SIG-M5 treated with dmso at 0.1 percent for 504 hours (cell line): ENCODE results near the gene GPR83.
"Not testable (repeated sequence)": the region's sequence is repeated elsewhere in the genome, so short reads cannot be mapped to it uniquely, and the experiment has no call there.

ENCODE experiments used
- DNase-seq: peaks from one replicate; lab custom pipeline; 2025; ENCODE audit not compliant: unreplicated experiment; lab: John Stamatoyannopoulos, UW

Gene GPR83

DNA sequence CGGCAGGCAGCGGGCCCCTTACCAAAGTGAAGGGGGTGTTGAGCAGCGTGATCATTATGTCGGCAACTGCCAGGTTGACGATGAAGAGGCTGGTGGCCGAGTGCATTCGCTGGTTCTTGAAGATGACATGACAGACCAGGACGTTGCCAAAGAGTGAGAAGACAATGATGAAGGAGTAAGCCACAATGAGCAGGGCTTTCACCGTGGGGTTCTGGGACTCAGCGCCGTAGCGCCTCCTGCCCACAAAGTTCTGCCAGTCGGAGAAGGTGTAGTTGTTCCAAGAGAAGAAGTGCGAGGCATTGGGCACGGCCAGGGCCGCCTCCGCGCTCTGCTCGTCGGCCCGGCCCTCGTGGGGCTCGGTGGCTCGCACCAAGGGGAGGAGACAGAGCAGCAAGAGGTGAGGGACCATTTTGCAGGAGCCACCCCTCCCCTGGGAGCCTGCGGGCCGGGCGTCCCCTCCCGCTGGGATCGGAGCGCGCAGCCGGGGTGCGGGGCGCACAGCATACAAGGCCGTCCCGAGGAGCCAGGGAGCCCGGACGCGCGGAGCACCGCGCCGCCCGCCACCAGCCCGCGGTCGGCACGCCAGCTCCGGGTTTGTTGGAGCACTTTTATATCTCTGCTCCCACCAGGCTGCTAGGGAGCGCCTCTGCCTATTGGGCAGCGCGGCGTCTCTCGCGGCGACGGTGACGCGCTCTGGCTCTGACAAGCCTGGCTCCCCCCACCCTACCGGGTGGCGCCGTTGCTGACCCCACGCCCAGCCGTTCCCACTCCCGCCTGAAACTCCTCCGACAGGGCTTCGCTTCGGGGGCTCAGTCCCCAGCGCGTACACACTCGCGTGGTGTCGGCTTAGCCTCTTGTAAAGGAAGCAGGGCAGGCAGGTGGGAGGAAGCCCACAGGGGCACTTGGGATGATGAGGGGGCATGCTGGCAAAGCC, at the start of gene GPR83:
GPR83 (minus strand) TSS at position 581 of the 934 bp plus-strand sequence; CDS start at position 409, 172 bp downstream.
- no peak for DNase-seq

DNA sequence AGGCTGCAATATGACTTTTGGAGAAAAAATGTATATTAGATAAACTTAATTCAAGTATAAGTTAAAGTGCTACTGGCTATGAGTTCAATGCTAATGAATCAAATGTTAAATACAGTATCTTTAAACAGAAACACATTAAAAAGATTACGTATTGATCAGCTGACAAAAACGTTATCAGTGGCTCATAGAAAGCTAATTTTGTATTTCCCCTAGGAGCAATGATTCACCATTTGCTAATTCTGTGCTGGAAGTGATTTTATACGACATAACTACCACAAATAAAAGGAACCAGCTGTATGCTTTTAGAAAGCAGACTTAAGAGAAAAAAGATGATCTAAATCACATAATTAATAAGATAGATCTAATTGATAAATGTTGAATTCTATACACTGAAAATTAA, 48.8 kb upstream of the GPR83 start:
- DNase-seq = no peak

DNA sequence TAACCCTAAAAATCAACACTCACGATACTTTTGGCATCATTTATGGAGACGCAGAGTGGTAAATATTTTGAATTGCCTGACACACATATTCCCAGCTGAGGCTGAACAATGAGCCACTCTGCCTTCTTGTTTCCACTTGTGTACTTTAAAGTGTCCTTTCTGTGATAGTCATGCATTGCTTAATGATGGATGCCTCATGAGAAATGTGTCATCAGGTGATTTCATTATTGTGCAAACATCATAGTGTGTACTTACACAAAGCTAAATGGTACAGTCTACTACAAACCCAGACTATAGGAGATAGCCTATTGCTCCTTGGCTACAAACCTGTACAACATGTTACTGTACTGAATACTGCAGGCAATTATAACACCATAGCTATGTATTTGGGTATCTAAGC, 48.2 kb upstream of the GPR83 start:
- peak; percentile 25 for DNase-seq

DNA sequence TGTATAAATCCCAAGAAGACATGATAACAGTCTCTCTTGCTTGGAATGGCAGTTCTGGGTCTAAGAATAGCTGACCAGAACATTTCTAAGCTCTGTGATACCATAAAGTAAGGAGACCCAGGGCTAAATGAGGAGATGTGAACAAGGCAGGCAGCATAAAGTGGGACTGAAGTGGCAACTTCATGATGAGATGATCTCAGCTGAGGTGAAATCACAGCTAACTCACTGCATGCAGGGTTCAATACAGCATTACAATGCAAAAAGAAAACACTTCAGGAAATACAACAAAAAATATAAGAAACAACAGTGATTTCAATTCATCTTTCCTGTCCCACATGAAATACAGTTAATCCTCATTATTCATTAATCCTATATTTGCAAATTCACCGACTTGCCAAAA, 47.8 kb upstream of the GPR83 start:
- DNase-seq = no peak

DNA sequence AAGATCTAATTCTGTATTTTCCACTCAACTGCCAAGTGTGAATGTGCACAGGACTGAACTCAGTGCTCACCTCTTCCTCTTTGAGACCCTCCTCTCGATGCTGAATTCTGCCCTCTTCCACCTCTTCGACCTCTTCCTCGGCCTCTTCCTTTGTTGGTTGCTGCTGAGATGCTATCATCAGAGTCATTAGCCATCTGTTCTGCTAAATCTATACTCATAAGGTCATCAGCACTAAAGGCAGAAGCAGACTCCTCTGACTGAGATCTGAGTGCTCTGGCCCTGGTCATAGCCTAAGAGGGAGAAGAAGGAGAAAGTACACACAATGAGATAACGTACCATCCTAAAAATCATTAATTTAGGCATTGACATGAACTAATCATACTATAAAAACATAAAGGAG, 45.9 kb upstream of the GPR83 start:
- no peak for DNase-seq

DNA sequence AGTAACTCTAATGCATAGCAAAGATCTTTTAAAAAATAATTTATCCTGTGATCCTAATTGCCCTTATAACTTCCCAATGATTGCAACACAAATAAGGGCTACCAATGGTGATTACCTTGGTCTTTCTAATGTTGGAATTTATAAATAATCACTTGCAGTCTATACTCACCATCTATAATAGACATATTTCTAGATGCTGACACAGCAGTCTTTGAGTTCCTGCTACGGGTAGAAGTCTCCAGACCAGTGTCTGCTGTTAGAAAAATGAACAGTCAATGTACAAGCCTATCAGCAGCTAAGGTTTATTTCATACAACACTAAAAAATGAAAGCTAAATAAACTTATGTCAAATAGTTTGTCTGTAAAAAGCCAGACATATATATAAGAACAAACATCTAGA, 44.4 kb upstream of the GPR83 start:
- no peak for DNase-seq

DNA sequence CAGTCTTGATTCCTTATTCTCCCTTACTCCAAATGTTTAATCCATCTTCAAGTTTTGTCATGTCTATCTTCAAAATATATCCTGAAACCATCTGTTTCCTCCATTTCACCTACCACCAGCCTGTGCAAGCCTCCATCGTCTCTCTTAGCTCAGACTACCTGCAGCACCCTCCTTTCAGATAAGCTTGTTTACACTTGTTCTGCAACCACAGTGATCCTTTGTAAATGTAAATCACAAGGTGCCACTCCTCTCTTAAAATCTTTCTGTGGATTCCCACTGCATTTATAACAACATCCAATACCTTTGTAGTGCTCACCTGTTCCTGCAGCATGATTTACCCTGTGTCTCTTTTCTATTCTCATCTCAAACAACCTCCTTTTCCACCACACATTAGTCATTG, 31.8 kb upstream of the GPR83 start:
- no peak for DNase-seq

DNA sequence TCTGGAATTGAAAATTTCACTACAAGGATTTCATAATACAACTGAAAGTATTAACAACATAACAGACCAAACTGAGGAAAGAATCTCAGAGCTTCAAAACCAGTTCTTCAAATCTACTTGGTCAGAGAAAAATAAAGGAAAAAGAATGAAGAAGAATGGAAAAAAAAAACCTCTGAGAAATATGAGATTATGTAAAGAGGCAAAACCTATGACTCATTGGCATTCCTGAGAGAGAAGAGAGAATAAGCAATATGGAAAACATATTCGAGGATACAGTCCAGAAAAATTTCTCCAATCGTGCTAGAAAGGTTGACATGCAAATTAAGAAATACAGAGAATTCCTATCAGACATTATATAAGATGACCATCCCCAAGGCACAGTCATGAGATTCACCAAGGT, 23.4 kb upstream of the GPR83 start:
- no peak for DNase-seq

DNA sequence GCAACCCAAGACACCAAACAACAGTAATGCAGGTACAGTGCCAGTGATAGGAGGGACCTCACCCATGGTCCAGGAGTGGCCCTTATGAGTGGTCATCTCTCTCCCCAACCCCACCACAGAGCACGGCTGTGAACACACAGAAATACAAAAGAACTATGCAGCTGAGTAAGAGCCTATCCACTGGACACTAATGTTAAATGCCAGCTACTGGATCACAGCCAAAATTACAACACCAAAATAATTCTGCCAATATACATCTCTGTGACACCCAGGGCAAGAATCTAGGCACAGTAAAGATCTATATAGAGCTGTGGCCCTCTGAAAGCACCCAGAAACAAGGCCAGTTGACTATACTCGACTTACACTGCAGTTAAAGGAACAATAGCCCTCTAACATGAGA, 22.8 kb upstream of the GPR83 start:
- no peak for DNase-seq

DNA sequence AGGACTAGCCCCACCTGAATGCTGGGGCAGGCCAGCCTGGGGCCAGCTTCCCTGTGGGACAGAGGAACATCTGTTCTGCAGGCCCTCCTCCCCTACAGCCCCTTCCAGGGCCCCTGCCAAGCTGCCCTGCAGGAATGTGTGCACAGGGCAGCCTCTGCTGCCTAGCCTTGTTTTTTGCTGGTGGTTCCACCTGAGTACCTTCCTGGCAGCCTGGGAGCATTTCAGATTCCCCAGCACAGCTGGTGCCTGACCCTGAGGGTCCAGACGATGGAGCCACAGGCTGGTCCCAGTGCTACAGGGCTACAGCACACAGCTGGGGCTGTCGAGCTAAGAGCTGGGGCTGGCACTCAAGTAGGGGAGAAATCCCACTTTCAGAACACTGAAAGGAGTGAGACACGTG, 22.3 kb upstream of the GPR83 start:
- DNase-seq = no peak

DNA sequence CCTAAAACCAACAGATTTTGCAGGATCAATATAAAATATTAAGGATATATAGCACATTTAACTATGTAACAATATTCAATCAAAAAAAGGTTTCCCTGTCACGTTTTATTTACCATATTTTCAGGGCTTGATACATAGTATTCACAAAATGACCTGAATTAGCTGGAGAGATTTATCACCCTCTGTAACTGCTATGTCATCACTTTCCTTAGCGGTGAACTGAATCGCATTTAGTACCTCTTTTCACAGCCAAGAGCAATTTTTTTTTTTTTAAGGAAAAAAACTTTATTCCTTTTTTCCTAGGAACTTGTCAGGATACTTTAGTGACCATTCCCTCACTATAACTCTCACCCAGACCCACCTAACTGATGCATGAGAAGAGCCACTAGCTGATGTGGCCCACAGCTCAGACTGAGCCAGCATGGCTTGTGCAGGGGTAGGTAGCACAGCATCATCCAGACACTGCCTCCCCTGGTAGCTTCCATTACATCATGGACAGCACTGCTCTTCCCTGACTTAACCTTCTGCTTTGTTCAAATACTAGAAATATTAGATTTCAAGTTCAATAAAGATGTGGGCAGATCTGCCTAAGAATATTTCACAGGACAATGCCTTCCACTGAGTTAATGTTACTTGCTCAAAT, 17.0 kb upstream of the GPR83 start:
- DNase-seq = no peak

DNA sequence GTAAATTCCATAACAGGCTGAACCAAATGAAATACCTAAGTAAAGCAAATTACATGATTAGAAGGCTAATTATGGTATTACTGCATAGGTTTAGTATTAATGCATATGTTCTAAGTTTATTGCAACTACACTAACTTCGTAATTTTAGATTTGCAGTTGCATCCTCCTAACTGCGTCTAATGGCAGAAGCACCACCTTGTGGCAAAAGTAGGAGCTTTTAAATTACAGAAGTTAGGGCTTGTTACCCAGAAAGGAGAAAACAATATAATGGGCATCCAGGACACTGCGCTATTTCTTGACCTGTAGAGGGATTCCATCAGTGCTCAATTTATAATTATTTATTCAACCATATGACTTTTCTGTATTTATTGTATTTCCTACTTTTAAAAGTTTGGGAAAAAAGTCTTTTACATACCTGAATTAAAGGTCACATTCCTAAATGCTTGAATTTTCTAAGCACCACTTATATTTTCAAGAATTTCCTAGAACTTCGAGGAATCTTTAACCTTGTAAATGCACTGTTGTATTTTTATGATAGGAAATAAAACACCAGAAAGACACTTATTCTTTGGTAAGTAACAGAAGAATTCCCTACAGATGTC, 16.3 kb upstream of the GPR83 start:
- peak; percentile 22 for DNase-seq

DNA sequence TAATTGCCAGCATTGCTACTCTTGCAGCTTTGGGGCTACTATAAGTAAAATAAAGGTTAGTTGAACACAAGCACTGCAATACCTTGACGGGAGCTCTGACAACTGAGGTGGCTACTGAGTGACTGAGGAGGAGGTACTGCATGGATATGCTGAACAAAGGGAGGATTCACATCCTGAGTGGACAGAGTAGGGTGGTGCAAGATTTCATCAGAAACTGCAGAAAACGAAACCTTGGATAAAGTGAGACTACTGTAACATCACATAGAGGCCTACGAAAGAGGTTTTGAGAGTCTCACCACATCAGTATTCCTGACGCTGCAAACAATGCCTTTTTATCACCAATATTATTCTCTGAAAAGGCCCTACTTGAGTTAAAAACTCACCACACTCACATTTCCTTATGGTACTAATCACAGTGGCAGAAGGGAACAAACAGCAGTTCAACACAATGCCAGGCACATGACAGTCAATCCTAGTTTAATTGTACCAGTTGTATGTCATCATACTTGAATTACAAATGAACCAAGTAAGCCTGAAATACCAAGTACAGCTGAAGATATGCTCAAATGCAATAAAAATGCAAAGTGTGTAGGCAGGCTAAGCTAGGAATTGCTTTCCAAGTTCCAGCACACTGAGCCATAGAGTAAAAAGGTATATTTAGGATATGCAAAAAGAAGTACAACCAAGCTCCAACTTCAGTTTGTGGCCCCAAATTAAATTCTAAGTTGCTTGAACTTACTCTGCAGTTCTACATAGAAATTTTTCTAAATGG, 4.0 kb upstream of the GPR83 start:
- no peak for DNase-seq

DNA sequence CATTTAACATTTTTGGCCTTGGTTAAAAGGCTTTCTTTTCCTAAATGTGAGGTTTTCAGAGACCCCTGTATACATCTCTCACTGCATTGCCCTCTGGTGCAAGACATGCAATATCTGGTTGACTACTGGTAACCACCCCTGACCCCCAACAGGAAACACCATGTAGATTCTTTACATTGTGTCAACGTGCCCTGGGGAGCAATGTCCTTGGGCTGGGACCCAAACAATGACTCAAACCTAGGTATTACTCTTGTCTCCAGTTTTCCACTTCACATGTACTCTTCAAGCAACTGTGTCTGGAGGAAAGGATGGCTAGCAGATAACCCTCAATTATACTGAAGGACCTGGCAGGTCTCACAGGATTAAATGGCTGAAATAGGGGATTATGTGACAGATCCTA, 1.1 kb upstream of the GPR83 start:
- no peak for DNase-seq

DNA sequence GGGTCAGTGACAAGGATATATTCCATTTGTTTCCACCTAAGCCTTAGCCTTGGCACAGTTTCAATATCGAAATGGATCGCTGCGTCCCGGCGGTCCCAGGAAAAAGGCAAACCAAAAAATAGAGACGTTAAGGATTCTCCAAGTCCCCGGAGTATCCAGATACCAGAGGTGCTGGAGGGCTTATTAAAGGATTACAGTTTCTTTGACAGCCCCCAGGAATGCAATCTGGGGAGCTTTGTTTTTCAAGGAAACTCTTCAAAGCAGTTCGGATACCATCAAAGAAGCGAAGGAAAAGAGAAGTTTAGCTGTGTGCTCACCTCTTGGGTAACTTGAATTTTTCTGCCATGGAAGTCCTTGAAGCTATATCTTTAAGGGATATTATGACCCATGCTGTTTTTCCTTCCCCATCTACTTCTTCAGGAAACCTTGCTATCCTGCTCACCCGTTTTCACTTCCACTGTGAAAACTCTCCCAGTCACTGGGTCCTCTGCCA, 600 bp upstream of the GPR83 start:
- DNase-seq = no peak

DNA sequence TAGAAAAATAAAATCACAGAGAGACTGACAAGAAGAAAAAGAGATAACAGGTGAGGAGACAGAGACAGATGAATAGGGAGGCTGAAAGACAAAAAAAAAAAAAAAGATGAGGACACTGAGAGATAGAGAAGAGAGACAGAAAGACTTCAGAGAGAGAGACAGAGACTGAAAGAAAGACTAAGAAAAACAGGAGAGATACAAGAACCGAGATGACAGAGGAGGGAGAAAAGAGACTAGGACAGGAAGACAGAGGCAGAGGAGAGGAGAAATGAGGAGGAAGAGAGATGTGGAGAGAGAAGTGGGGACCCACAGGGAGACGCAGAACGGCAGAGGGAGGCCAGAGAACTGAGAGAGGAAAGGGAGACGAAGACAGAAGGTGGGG, 771 bp downstream of the GPR83 start:
- no peak for DNase-seq

DNA sequence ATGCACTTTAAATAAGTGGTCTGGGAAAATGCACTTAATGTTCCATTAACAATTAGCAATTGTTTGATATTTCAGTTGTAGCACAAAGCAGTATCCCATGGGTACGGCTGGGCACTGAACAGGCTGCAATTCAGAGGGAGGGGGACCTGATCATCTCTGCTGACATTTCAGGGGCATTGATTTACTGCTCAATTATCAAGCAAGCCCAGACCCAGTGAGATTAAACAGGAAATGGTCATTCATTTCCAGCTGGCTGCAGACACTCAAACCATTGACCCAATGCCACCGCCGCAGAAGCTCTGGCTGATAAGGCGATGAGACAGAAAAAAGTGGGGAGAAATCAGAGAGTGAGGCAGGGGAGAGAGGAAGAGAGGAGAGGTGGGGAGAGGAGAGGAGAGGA, 1.2 kb downstream of the GPR83 start:
- DNase-seq = no peak

DNA sequence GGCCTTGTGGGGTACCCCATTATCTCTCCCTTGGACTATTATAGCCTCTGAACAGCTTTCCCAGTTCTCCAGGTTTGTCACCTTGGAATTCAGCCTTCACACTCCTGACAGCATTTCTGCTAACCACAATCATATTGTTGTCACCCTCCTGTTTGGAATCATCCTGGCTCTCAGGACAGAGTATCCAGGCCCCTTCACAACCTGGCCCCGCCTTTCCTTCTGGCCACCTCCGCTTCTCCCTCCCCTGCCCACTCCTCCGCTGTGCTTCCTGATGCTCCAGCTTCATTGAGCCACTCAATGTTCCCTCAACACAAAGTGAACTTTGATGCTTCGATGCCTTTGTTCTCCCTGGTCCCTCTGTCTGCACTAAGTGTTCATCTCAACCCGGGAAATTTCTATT, 3.1 kb downstream of the GPR83 start:
- DNase-seq = no peak

DNA sequence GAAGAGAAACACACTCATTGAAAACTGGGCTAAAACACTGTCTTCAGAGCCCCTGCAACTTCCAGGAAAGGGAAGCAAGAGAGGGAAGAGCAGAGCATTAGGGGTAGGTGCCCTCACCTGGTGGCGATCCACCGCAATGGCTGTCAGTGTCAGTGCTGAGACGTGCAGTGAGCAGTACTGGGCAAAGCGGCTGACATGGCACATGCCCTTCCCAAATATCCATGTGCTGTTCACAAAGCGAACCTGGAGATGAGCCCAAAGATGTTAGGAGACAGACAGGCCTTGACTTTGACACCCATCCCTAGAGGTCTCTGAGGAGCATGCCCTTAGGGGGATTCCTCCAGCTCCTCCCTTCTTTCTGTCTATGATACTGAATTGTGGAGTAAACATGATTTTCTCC, 4.9 kb downstream of the GPR83 start:
- DNase-seq = no peak

DNA sequence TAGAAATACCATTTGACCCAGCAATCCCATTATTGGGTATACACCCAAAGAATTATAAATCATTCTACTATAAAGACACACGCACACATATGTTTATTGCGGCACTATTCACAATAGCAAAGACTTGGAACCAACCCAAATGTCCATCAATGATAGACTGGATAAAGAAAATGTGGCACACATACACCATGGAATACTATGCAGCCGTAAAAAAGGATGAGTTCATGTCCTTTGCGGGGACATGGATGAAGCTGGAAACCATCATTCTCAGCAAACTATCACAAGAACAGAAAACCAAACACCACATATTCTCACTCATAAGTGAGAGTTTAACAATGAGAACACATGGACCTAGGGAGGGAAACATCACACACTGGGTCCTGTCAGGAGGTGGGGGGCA, 9.3 kb downstream of the GPR83 start:
- not testable (repeated sequence) for DNase-seq

DNA sequence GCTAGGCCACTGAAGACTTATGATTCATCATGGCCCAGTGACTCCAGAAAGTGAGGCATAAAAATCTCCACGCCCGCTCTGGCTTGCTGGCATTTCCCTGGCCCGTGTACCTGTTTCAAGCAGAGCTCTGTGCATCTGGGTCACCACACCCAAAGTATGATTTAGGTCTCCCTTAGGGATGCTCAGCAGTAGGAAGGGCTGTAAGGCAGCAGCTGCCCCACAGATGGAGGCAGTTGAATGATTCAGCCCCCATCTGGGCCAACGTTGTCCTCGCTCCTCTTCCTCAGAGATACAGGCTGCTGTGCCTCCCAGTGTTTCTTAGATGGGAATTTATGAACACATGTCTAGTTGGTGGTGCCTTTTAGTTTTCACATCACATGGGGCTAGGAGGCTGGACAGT, 21.6 kb downstream of the GPR83 start:
- no peak for DNase-seq
